GM12874 (cell line): Measurements from ENCODE around the gene PDXK.

Experiments used
- CTCF ChIP-seq: IDR thresholded peaks from 2 replicates; pipeline ENCODE4 v1.5.1; 2011; ENCODE audit warnings: low read depth, mild to moderate bottlenecking, control low read depth, low read length, moderate library complexity; ENCODE audit not compliant: insufficient read depth

The PDXK gene

GRCh38 chr21:43760391-43760958, 41.5 kb downstream of the PDXK start:
- no peak for TF ChIP-seq CTCF

- no peak for TF ChIP-seq CTCF
Observed at GRCh38 chr21:43761886-43762285, 43.0 kb downstream of the PDXK start.

DNA sequence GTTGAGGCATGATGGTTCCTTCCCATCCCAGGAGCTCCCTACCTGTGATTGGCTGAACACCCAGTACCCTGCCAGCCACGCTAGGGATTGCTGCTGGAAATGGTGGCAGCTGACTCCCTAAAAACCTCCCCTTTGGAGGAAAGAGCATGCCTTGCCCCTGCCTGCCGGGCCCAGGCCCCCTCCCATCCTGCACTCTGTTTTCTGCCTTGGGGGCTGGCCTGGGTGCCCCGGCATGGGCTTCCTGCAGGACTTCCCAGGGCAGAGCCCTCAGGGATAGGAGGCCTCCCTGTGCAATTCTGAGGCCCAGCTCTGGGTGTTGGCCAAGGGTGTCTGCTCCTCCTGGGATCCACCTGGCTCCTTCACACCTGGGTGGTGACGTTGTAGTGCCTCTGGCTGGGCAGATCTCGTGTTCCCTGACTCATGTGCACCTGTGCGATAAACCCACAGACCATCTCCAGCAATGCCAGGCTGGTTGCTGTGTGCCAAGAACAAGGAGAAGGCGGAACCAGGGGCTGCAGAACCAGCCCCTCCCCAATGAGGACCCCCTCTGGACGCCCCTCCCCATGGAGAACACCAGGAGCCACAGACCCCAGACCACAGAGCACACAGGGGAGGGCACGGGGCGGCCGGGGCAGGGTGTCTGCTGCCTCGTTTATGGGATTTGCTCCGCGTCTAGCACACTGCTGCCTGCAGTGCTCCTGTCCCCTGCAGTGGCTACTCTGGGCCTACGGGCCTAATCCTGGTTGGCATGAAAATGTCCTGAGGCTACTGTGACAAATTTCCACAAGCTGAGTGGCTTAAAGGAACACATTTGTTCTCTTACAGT, 43.6 kb downstream of the PDXK start:
- TF ChIP-seq CTCF: no peak

DNA sequence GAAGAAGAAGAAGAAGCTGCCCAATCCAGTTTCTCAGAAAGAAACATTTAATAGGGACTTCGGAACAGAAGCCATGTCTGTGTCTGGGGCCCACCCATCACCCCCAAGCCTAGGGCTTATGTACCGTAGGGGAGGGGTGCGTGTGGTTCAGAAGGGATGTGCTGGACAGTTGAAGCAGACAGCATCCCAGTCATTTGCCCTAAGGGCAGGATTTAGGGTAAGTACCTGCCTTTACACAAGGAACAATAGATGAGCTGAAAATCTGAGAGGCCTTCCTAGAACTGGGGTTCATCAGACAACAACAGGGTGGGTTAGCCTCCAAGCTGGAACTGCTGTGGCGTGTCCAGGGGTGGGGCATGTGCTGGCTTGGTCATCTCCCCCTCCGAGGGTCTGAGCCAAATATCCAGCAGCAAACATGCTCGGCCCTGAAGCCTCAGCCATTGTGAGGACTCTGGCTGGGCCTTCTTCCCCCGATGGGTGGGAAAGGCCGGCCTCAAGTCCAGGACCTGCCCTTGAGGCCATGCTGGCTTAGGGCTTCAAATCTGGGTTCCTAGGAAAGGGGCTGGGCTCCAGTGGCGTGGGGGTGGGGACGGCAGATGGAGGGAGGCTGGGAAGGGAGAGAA, 45.1 kb downstream of the PDXK start:
- no peak for TF ChIP-seq CTCF

GRCh38 chr21:43764576-43765495, 45.9 kb downstream of the PDXK start:
- TF ChIP-seq CTCF: no peak

DNA sequence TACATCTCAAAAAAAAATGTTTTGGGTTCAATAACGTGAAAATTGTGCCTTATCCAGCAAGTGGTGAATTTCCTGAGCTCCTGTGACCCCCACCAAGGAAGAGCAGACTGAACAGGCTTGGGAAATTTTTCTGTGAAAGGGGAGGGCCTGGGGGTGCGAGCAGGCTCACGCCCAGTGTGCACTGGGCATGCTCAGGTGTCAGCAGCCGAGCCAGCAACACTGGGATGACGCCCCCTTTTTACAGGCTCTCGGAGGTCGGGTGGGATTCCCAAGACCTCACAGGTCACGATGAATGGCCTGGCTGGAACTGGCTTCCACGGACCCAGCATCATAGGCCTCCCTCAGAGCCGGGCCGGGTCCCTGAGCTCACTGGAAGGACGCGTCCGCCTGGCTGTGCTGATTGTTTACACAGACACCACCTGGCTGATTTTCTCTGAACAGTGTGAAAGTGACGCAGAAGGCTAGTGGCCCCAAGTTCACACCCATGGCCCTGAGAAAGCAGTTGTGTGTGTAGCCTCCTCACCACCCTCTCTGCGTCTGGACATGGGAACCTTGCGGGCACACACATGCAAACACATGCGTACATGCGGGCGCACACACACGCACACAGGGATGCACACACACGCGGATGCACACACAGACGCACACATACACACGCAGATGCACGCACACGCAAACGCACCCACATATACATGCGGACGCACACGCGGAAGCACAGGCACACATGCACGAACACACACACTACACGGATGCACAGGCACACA, 48.0 kb downstream of the PDXK start:
- TF ChIP-seq CTCF: no peak
